ENCODE results near the gene GPS2.

GPS2 gene

GRCh38 chr17:7311110-7311705 lies 4.0 kb downstream of the GPS2 start:
- no peak for DNase-seq
- H3K36me3 ChIP-seq (replicated peaks; ENCODE audit: insufficient read depth, low read length): peaks cover 15% of the 10 kb centered on the region
- H3K4me3 ChIP-seq (ENCODE audit: low read length): no peak overlapping the region
- H3K4me2 ChIP-seq (ENCODE audit: low read depth, low read length): peak overlapping the region; percentile 68; the same call in 1 of the 2 replicates
- peaks cover 75% of the 10 kb centered on the region for H3K79me2 ChIP-seq (ENCODE audit: low read length)
- no peak overlapping the region for H3K27ac ChIP-seq (ENCODE audit: low read length)
- TF ChIP-seq EZH2phosphoT487 (IDR thresholded peaks at IDR 0.05; ENCODE audit: low read length) (no peak), EZH2 (optimal IDR thresholded peaks at IDR 0.05; ENCODE audit: low read depth, low read length) (no peak), CTCF (IDR thresholded peaks at IDR 0.05; ENCODE audit: low read length) (no peak)
- peaks cover 24% of the 10 kb centered on the region for H3K4me1 ChIP-seq (ENCODE audit: low read length)
- H3K9me3 ChIP-seq (replicated peaks; ENCODE audit: insufficient read depth, low read length): no peaks in the 10 kb centered on the region
- peaks cover 33% of the 10 kb centered on the region for H4K20me1 ChIP-seq (ENCODE audit: insufficient read depth, low read length)
- H3K9ac ChIP-seq (ENCODE audit: low read length): no peak overlapping the region
- no peaks in the 10 kb centered on the region for H3K9me2 ChIP-seq (replicated peaks; ENCODE audit: insufficient read depth, low read length)
- H2AFZ ChIP-seq (ENCODE audit: low read length): no peak overlapping the region
- peaks cover 77% of the 10 kb centered on the region for H3F3A ChIP-seq (ENCODE audit: insufficient read depth, low read length)
- no peaks in the 10 kb centered on the region for H3K27me3 ChIP-seq (replicated peaks; ENCODE audit: insufficient read depth, low read length)

- Histone ChIP-seq H3K9me2 (replicated peaks; ENCODE audit: insufficient read depth, low read length) (no peaks in the 10 kb centered on the region), H3K27ac (ENCODE audit: low read length) (peak overlapping the region; percentile 100; the same call in 1 of the 2 replicates), H3K4me2 (ENCODE audit: low read depth, low read length) (peak overlapping the region; percentile 68), H4K20me1 (ENCODE audit: insufficient read depth, low read length) (peaks cover 33% of the 10 kb centered on the region), H3K36me3 (replicated peaks; ENCODE audit: insufficient read depth, low read length) (peaks cover 15% of the 10 kb centered on the region), H2AFZ (ENCODE audit: low read length) (no peak overlapping the region), H3F3A (ENCODE audit: insufficient read depth, low read length) (peaks cover 74% of the 10 kb centered on the region), H3K27me3 (replicated peaks; ENCODE audit: insufficient read depth, low read length) (no peaks in the 10 kb centered on the region), H3K9me3 (replicated peaks; ENCODE audit: insufficient read depth, low read length) (no peaks in the 10 kb centered on the region), H3K79me2 (ENCODE audit: low read length) (peaks cover 68% of the 10 kb centered on the region), H3K4me1 (ENCODE audit: low read length) (peaks cover 19% of the 10 kb centered on the region), H3K9ac (ENCODE audit: low read length) (peak overlapping the region; percentile 100; the same call in 1 of the 2 replicates), H3K4me3 (ENCODE audit: low read length) (peak overlapping the region; percentile 97)
- TF ChIP-seq EZH2 (optimal IDR thresholded peaks at IDR 0.05; ENCODE audit: low read depth, low read length) (no peak), CTCF (IDR thresholded peaks at IDR 0.05; ENCODE audit: low read length) (no peak)
- no peak for DNase-seq
Observed at GRCh38 chr17:7309628-7310027, 5.5 kb downstream of the GPS2 start.

- H3K79me2 ChIP-seq (ENCODE audit: low read length): peaks cover 60% of the 10 kb centered on the region
- TF ChIP-seq EZH2 (optimal IDR thresholded peaks at IDR 0.05; ENCODE audit: low read depth, low read length): no peak
- no peak for TF ChIP-seq EZH2phosphoT487 (IDR thresholded peaks at IDR 0.05; ENCODE audit: low read length)
- no peak for TF ChIP-seq CTCF (IDR thresholded peaks at IDR 0.05; ENCODE audit: low read length)
- peak overlapping the region; percentile 68 for H3K4me2 ChIP-seq (ENCODE audit: low read depth, low read length)
- peaks cover 15% of the 10 kb centered on the region for H3K36me3 ChIP-seq (replicated peaks; ENCODE audit: insufficient read depth, low read length)
- H4K20me1 ChIP-seq (ENCODE audit: insufficient read depth, low read length): peaks cover 33% of the 10 kb centered on the region
- no peaks in the 10 kb centered on the region for H3K9me3 ChIP-seq (replicated peaks; ENCODE audit: insufficient read depth, low read length)
- H3K9me2 ChIP-seq (replicated peaks; ENCODE audit: insufficient read depth, low read length): no peaks in the 10 kb centered on the region
- peak overlapping the region; percentile 100 for H3K27ac ChIP-seq (ENCODE audit: low read length)
- 0 out of 2 replicates have a peak, but pooled peaks cover 3% of the 10 kb centered on the region for H3K27me3 ChIP-seq (replicated peaks; ENCODE audit: insufficient read depth, low read length)
- H3K9ac ChIP-seq (ENCODE audit: low read length): peak overlapping the region; percentile 100
- H3K4me3 ChIP-seq (ENCODE audit: low read length): peak overlapping the region; percentile 97
- no peak overlapping the region for H2AFZ ChIP-seq (ENCODE audit: low read length)
- peaks cover 66% of the 10 kb centered on the region for H3F3A ChIP-seq (ENCODE audit: insufficient read depth, low read length)
- peak; percentile 86 for DNase-seq
- H3K4me1 ChIP-seq (ENCODE audit: low read length): peaks cover 19% of the 10 kb centered on the region
Observed at GRCh38 chr17:7308625-7309433, 6.3 kb downstream of the GPS2 start.
